Suprapubic skin (tissue), 4 donors: ENCODE data around the gene UQCRH. TPM values are rescaled to one million over a fixed set of nuclear protein-coding genes. Genes with fewer than 3 reads are reported as not detected.

Source experiments
- DNase-seq, 2 donors: peaks; one replicate each; pipeline ENCODE4 v3.0.0-alpha.2; 2019; ENCODE audit warnings: low spot score in 2 of 2
- H3K27ac ChIP-seq: fragments of 200-600 bp; sonication (generic); one replicate; pipeline ENCODE4 v1.5.1; 2019
- H3K27me3 ChIP-seq: fragments of 200-600 bp; sonication (generic); one replicate; pipeline ENCODE4 v1.5.1; 2019
- H3K36me3 ChIP-seq: fragments of 200-600 bp; sonication (generic); one replicate; pipeline ENCODE4 v1.5.1; 2019
- H3K4me1 ChIP-seq: fragments of 200-600 bp; sonication (generic); one replicate; pipeline ENCODE4 v1.5.1; 2019
- H3K4me3 ChIP-seq: fragments of 200-600 bp; sonication (generic); one replicate; pipeline ENCODE4 v1.5.1; 2019; ENCODE audit warnings: mild to moderate bottlenecking
- H3K9me3 ChIP-seq: fragments of 200-600 bp; sonication (generic); one replicate; pipeline ENCODE4 v1.5.1; 2019
- CTCF ChIP-seq, 2 donors: fragments of 200-600 bp in 1 of 2; fragments of 450-650 bp in 1 of 2; sonication (generic) in 1 of 2; IDR thresholded peaks; one replicate each; pipeline ENCODE4 v1.5.1; 2016 to 2019; ENCODE audit warnings: antibody characterized with exemption in 2 of 2, mild to moderate bottlenecking in 1 of 2, moderate library complexity in 1 of 2
- EP300 ChIP-seq: sonication (generic); formaldehyde crosslinking; IDR thresholded peaks from one replicate; pipeline ENCODE4 v1.6.1; 2017; ENCODE audit warnings: antibody characterized with exemption
- POLR2A ChIP-seq, 2 donors: fragments of 450-650 bp; IDR thresholded peaks; one replicate each; pipeline ENCODE4 v1.6.1; 2017; ENCODE audit warnings: antibody characterized with exemption in 2 of 2, mild to moderate bottlenecking in 2 of 2, moderate library complexity in 2 of 2
- POLR2AphosphoS5 ChIP-seq, 3 donors: sonication (generic); formaldehyde crosslinking; IDR thresholded peaks; one replicate each; pipeline ENCODE4 v1.6.1; 2017; ENCODE audit warnings: antibody characterized with exemption in 3 of 3
- WGBS: methylation state at CpG from one replicate; pipeline ENCODE4 v1.1.5; 2018; 5-methylcytosine and 5-hydroxymethylcytosine counted together
- total RNA-seq, 4 donors: library from RNA; depleted of rRNA; stranded (reverse); fragments of >200 nt; gene quantifications; one replicate each; pipeline ENCODE4 v1.1.0, GENCODE V29; 2016

Gene UQCRH
- 100 to 1,000 TPM; 182 to 399 (median 283) TPM for total RNA-seq

- Histone ChIP-seq H3K27me3 (no peaks in the 10 kb centered on the region), H3K9me3 (no peaks in the 10 kb centered on the region), H3K4me3 (peak within 1 kb of the TSS; percentile 87), H3K27ac (peak within 1 kb of the TSS; percentile 98), H3K4me1 (peaks cover 54% of the 10 kb centered on the region), H3K36me3 (peaks cover 2% of the 10 kb centered on the region)
- peak; percentile 97 for DNase-seq
- peak; percentile 52 to 86 for TF ChIP-seq POLR2A (IDR thresholded peaks at IDR 0.05)
- no peak for TF ChIP-seq EP300
- no peak for TF ChIP-seq CTCF (IDR thresholded peaks at IDR 0.05)
- peak in 2 of 3 donors; percentile 95 to 100 for TF ChIP-seq POLR2AphosphoS5 (IDR thresholded peaks at IDR 0.05)
- WGBS: 0% methylated on average over 33 of the region's 61 CpGs
These were observed at the start of gene UQCRH, which contains the start of gene LRRC41 for GRCh38 chr1:46303038-46303871. UQCRH (plus strand) TSS chr1:46303698; CDS start chr1:46303767, 69 bp downstream. LRRC41 (minus strand) TSS chr1:46303616; CDS start chr1:46303322, 294 bp downstream.

GRCh38 chr1:46254668-46255067, 48.8 kb upstream of the UQCRH start:
- no peaks in the 10 kb centered on the region for H3K27me3 ChIP-seq
- no peak for DNase-seq
- H3K27ac ChIP-seq: no peak overlapping the region
- TF ChIP-seq EP300 (no peak), POLR2AphosphoS5 (IDR thresholded peaks at IDR 0.05) (no peak), CTCF (IDR thresholded peaks at IDR 0.05) (no peak)
- no peaks in the 10 kb centered on the region for H3K36me3 ChIP-seq
- no peaks in the 10 kb centered on the region for H3K9me3 ChIP-seq
- no peak overlapping the region for H3K4me3 ChIP-seq
- 95% methylated on average over 5 of the region's 5 CpGs for WGBS
- H3K4me1 ChIP-seq: no peaks in the 10 kb centered on the region

- Histone ChIP-seq H3K27ac (no peak overlapping the region), H3K36me3 (peaks cover 6% of the 10 kb centered on the region), H3K4me3 (no peak overlapping the region), H3K4me1 (no peaks in the 10 kb centered on the region), H3K27me3 (no peaks in the 10 kb centered on the region), H3K9me3 (no peaks in the 10 kb centered on the region)
- 91% methylated on average over 2 of the region's 2 CpGs for WGBS
- DNase-seq: no peak
- TF ChIP-seq POLR2AphosphoS5 (IDR thresholded peaks at IDR 0.05) (no peak), CTCF (IDR thresholded peaks at IDR 0.05) (no peak), EP300 (no peak), POLR2A (IDR thresholded peaks at IDR 0.05) (no peak)
These were observed 47.0 kb upstream of the UQCRH start for GRCh38 chr1:46256523-46256922.

- 92% methylated on average over 1 of the region's 1 CpG for WGBS
- no peak for TF ChIP-seq POLR2AphosphoS5 (IDR thresholded peaks at IDR 0.05)
- TF ChIP-seq CTCF (IDR thresholded peaks at IDR 0.05): no peak
- no peak for TF ChIP-seq EP300
- TF ChIP-seq POLR2A (IDR thresholded peaks at IDR 0.05): no peak
- no peaks in the 10 kb centered on the region for H3K4me1 ChIP-seq
These were observed 41.0 kb upstream of the UQCRH start for GRCh38 chr1:46262508-46262907.

GRCh38 chr1:46263146-46263545, 40.4 kb upstream of the UQCRH start:
- H3K4me1 ChIP-seq: no peaks in the 10 kb centered on the region
- no peak for DNase-seq
- no peaks in the 10 kb centered on the region for H3K27me3 ChIP-seq
- no peaks in the 10 kb centered on the region for H3K9me3 ChIP-seq
- no peak overlapping the region for H3K4me3 ChIP-seq
- 90% methylated on average over 2 of the region's 2 CpGs for WGBS
- TF ChIP-seq EP300 (no peak), POLR2AphosphoS5 (IDR thresholded peaks at IDR 0.05) (no peak), POLR2A (IDR thresholded peaks at IDR 0.05) (no peak), CTCF (IDR thresholded peaks at IDR 0.05) (no peak)
- no peak overlapping the region for H3K27ac ChIP-seq
- peaks cover 6% of the 10 kb centered on the region for H3K36me3 ChIP-seq

More at GRCh38 chr1:46262508-46262907, 41.0 kb upstream of the UQCRH start:
- DNase-seq: no peak
- peaks cover 6% of the 10 kb centered on the region for H3K36me3 ChIP-seq
- no peak overlapping the region for H3K4me3 ChIP-seq
- no peaks in the 10 kb centered on the region for H3K27me3 ChIP-seq
- H3K9me3 ChIP-seq: no peaks in the 10 kb centered on the region
- H3K27ac ChIP-seq: no peak overlapping the region
